ENCODE measurements around the gene INPP1.

INPP1 gene

DNA sequence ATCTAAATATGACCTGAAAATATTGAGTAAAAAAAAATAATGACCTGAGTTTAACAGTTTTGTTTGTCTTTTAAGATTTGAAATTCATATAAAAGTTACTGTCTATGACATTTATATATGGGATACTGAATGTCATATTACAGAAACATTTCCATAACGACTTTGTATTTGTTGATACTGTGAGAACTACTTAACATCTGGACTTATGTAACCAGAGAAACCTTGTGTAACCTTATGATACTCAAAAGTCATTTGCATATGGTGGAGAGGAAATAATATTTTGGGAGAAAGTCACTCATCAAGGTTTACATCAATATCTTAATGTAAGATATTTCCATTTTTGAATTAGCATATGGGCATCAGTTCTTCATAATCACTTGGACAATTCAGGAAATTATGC, 77.4 kb downstream of the INPP1 start:
- TF ChIP-seq, protein P1, sequence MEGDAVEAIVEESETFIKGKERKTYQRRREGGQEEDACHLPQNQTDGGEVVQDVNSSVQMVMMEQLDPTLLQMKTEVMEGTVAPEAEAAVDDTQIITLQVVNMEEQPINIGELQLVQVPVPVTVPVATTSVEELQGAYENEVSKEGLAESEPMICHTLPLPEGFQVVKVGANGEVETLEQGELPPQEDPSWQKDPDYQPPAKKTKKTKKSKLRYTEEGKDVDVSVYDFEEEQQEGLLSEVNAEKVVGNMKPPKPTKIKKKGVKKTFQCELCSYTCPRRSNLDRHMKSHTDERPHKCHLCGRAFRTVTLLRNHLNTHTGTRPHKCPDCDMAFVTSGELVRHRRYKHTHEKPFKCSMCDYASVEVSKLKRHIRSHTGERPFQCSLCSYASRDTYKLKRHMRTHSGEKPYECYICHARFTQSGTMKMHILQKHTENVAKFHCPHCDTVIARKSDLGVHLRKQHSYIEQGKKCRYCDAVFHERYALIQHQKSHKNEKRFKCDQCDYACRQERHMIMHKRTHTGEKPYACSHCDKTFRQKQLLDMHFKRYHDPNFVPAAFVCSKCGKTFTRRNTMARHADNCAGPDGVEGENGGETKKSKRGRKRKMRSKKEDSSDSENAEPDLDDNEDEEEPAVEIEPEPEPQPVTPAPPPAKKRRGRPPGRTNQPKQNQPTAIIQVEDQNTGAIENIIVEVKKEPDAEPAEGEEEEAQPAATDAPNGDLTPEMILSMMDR (IDR thresholded peaks at IDR 0.05; ENCODE audit: low read length) = no peak
- no peak for TF ChIP-seq EZH2phosphoT487 (IDR thresholded peaks at IDR 0.05; ENCODE audit: low read length)
- TF ChIP-seq EZH2 (optimal IDR thresholded peaks at IDR 0.05; ENCODE audit: low read depth, low read length) = no peak
- Histone ChIP-seq H3K4me3 (ENCODE audit: low read length) (no peak overlapping the region), H3K27ac (ENCODE audit: low read length) (no peak overlapping the region), H4K20me1 (ENCODE audit: insufficient read depth, low read length) (no peaks in the 10 kb centered on the region), H3F3A (ENCODE audit: insufficient read depth, low read length) (no peaks in the 10 kb centered on the region), H3K79me2 (ENCODE audit: low read length) (0 out of 2 replicates have a peak, but pooled peaks cover 3% of the 10 kb centered on the region), H3K4me1 (ENCODE audit: low read length) (no peaks in the 10 kb centered on the region), H3K27me3 (replicated peaks; ENCODE audit: insufficient read depth, low read length) (no peaks in the 10 kb centered on the region), H3K9me2 (replicated peaks; ENCODE audit: insufficient read depth, low read length) (no peaks in the 10 kb centered on the region), H3K4me2 (ENCODE audit: low read depth, low read length) (no peak overlapping the region), H3K9me3 (replicated peaks; ENCODE audit: insufficient read depth, low read length) (no peaks in the 10 kb centered on the region), H3K9ac (ENCODE audit: low read length) (no peak overlapping the region), H2AFZ (ENCODE audit: low read length) (no peak overlapping the region), H3K36me3 (replicated peaks; ENCODE audit: insufficient read depth, low read length) (no peaks in the 10 kb centered on the region)
- DNase-seq = no peak

All from MM.1S (cell line).